ENCODE measurements around the gene CLTC.
"Not testable (repeated sequence)": the region's sequence is repeated elsewhere in the genome, so short reads cannot be mapped to it uniquely, and the experiment has no call there.

Gene CLTC

DNA sequence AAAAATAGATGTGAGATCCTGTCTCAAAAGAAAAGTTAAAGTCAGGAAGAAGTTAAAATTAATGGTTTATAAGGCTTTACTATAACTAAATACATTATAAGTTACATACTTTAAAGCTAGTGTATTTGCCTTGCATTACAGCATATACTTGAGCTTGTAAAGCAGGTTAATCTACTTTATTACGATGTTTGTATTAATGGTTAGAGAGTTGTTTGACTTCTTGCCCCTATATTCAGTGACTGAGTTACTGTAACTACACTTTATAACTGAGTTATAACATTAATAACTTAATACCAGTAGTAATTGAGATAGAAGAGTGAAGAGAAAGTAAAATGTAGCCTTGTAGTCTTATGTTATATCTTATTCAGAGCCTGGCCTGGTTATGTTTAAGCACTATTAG is 22.9 kb downstream of the CLTC start:
- H3K4me3 Mint-ChIP-seq: peak overlapping the region; percentile 1
- intact Hi-C loops (cut with micrococcal nuclease): no loop called here
- H3K27ac Mint-ChIP-seq: peak overlapping the region; percentile 15
- no peaks in the 10 kb centered on the region for H3K27me3 Mint-ChIP-seq
- H3K36me3 Mint-ChIP-seq (ENCODE audit: low read depth): peaks cover 63% of the 10 kb centered on the region
- no peaks in the 10 kb centered on the region for H3K9me3 Mint-ChIP-seq
- peaks cover 57% of the 10 kb centered on the region for H3K4me1 Mint-ChIP-seq (ENCODE audit: low read depth)

DNA sequence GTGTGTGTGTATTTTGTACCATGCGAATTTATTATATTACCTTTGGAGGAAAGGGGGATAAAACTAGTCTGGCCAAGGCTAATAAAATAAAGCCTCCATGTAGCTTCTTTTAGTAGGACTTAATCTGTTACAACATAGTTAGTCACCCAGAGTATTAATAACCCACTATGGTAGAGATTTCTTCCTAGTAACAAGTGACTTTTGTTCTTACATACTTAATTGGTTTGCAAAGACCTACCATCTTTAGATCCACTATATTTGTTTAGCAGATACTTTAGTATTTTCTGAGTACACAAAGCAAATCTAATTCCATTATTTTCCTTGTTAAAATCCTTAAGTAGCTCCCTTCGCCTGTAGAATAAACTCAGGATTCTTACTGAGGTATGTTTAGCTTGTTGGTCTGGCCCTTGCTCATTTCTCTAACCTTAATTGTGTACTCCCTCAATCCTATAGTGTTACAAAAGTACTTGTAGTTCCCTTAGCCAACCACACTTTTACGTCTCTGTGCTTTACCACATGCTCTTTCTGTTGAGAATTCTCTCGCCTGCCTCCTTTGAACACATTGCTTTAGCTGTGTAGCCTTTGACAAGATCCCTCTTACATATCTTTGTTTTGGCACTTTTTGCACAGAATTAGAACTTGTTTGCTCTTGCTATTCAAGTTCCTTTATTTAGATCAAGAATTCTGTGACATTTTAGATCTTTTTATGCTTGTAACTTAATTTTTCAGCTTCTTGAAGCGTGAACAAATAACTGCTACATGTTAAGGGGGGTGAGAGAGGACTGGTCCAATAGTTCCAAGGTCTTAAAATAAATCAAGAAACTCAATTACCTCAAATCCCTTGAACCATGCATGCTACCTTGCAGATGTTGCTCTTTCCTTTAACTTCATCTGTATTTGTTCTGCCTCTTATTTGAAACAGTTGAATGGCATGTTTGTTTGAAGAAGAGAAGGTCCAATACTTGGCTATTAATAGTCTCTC is 23.8 kb downstream of the CLTC start:
- H3K4me3 Mint-ChIP-seq: no peak overlapping the region
- H3K27ac Mint-ChIP-seq: peak overlapping the region; percentile 15
- intact Hi-C loops (cut with micrococcal nuclease): no loop called here
- H3K36me3 Mint-ChIP-seq (ENCODE audit: low read depth): peaks cover 67% of the 10 kb centered on the region
- peaks cover 51% of the 10 kb centered on the region for H3K4me1 Mint-ChIP-seq (ENCODE audit: low read depth)
- H3K27me3 Mint-ChIP-seq: no peaks in the 10 kb centered on the region
- no peaks in the 10 kb centered on the region for H3K9me3 Mint-ChIP-seq

DNA sequence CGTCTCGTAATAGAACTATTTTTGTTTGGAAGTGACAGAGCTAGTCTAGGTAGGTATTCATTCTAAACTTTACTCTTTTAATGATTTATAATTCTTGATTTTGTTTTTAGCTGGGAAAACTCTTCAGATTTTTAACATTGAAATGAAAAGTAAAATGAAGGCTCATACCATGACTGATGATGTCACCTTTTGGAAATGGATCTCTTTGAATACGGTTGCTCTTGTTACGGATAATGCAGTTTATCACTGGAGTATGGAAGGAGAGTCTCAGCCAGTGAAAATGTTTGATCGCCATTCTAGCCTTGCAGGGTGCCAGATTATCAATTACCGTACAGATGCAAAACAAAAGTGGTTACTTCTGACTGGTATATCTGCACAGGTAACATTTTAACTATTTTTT is 27.6 kb downstream of the CLTC start:
- Mint-ChIP-seq H3K9me3 (no peaks in the 10 kb centered on the region), H3K27me3 (no peaks in the 10 kb centered on the region), H3K4me3 (no peak overlapping the region), H3K4me1 (ENCODE audit: low read depth) (peaks cover 40% of the 10 kb centered on the region), H3K27ac (no peak overlapping the region), H3K36me3 (ENCODE audit: low read depth) (peaks cover 92% of the 10 kb centered on the region)
- intact Hi-C loops (cut with micrococcal nuclease): no loop called here

DNA sequence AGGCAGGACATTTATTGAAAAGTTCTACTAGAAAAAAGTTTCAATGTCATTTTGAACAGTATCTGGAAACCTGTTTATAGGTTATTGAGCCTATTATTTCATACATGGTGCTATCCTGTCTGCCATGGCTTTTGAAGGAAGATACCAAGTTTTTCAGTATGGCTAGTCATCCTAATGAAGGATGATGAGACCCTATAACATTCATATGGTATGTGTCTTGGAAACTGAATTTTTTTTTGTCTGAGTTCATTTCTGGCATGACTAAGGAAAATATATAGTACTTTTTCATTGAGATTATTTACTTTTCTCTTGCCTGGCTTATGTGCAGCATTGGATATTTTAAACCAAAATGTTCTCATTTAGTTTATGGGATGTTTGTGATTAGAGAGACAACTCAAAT is 30.2 kb downstream of the CLTC start:
- H3K4me3 Mint-ChIP-seq: no peak overlapping the region
- intact Hi-C loops (cut with micrococcal nuclease): loop anchor here (10.0 kb wide), 2 partner anchors 45 to 695 kb away; no protein-coding TSS in a partner anchor
- peaks cover 29% of the 10 kb centered on the region for H3K4me1 Mint-ChIP-seq (ENCODE audit: low read depth)
- H3K27me3 Mint-ChIP-seq: no peaks in the 10 kb centered on the region
- no peaks in the 10 kb centered on the region for H3K9me3 Mint-ChIP-seq
- no peak overlapping the region for H3K27ac Mint-ChIP-seq
- H3K36me3 Mint-ChIP-seq (ENCODE audit: low read depth): peaks cover 96% of the 10 kb centered on the region

DNA sequence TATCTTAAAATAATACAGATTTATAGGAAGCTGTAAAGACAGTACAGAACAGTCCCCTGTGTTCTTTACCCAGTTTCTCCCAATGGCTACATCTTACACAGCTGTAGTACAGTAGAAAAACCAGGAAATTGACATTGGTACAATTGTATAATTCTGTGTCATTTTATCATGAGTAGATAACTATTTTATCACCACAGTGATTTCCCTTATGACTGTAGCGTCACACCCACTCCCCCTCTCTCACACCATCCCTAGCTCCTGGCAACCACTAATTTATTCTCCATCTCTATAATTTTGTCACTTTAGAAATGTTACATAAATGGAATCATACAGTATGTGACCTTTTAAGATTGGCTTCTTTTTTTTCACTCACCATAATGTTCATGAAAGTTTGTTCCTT is 30.9 kb downstream of the CLTC start:
- Mint-ChIP-seq H3K9me3 (no peaks in the 10 kb centered on the region), H3K27me3 (no peaks in the 10 kb centered on the region), H3K27ac (no peak overlapping the region), H3K4me1 (ENCODE audit: low read depth) (peaks cover 33% of the 10 kb centered on the region), H3K36me3 (ENCODE audit: low read depth) (peaks cover 98% of the 10 kb centered on the region), H3K4me3 (no peak overlapping the region)
- intact Hi-C loops (cut with micrococcal nuclease): loop anchor here (10.0 kb wide), 2 partner anchors 46 to 694 kb away; no protein-coding TSS in a partner anchor

DNA sequence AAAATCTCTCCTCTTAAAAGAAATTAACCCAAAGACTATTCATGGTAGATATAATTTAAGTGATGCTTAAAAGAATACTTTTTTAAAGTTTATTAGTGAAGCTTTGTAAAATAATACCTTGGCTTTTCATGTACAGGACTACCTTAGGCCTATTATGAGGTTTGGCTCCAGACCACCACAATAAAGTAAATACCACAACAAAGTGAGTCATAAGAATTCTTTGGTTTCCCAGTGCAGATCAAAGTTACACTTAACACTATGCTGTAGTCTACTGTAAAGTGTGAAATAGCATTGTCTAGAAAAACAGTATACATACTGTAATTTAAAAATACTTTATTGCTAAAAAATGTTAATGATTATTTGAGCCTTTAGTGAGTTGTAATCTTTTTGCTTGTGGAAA is 31.7 kb downstream of the CLTC start:
- intact Hi-C loops (cut with micrococcal nuclease): loop anchor here (10.0 kb wide), 2 partner anchors 47 to 693 kb away; no protein-coding TSS in a partner anchor
- no peak overlapping the region for H3K27ac Mint-ChIP-seq

DNA sequence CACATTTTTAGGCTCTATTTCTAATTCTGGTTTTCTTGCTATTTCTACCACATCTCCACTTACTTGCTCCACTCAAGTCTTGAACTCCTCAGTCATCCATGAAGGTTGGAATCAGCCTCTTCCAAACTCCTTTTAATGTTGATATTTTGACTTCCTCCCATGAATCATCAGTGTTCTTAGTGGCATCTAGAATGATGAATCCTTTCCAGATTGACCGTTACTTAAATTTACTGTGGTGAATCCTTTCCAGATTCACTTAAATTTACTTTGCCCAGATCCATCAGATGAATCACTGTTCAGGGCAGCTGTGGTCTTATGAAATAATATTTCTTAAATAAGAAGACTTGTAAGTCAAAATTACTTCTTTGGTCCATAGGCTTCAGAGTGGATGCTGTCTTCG is 32.4 kb downstream of the CLTC start:
- no peak overlapping the region for H3K27ac Mint-ChIP-seq
- intact Hi-C loops (cut with micrococcal nuclease): loop anchor here (10.0 kb wide), 2 partner anchors 47 to 693 kb away; no protein-coding TSS in a partner anchor
- peaks cover 99% of the 10 kb centered on the region for H3K36me3 Mint-ChIP-seq (ENCODE audit: low read depth)
- H3K27me3 Mint-ChIP-seq: no peaks in the 10 kb centered on the region
- H3K9me3 Mint-ChIP-seq: no peaks in the 10 kb centered on the region
- H3K4me3 Mint-ChIP-seq: no peak overlapping the region
- H3K4me1 Mint-ChIP-seq (ENCODE audit: low read depth): peaks cover 22% of the 10 kb centered on the region

More for the DNA sequence above, 31.7 kb downstream of the CLTC start:
- H3K4me3 Mint-ChIP-seq: no peak overlapping the region
- peaks cover 30% of the 10 kb centered on the region for H3K4me1 Mint-ChIP-seq (ENCODE audit: low read depth)
- H3K9me3 Mint-ChIP-seq: no peaks in the 10 kb centered on the region
- H3K36me3 Mint-ChIP-seq (ENCODE audit: low read depth): peaks cover 99% of the 10 kb centered on the region
- no peaks in the 10 kb centered on the region for H3K27me3 Mint-ChIP-seq

DNA sequence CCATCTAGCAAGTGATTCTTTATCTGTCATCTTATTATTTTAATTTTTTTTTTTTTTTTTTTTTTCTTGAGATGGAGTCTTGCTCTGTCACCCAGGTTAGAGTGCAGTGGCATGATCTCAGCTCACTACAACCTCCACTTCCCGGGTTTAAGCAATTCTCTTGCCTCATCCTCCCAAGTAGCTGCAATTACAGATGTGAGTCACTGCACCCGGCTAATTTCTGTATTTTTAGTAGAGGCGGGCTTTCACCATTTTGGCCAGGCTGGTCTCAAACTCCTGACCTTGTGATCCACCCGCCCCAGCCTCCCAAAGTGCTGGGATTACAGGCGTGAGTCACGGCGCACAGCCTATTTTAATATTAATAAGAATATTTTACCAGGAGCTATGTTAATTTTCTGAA is 36.9 kb downstream of the CLTC start:
- not testable (repeated sequence) for H3K4me3 Mint-ChIP-seq, H3K9me3 Mint-ChIP-seq, H3K27ac Mint-ChIP-seq, H3K27me3 Mint-ChIP-seq
- H3K4me1 Mint-ChIP-seq (ENCODE audit: low read depth): peaks cover 16% of the 10 kb centered on the region
- H3K36me3 Mint-ChIP-seq (ENCODE audit: low read depth): peaks cover 99% of the 10 kb centered on the region
- intact Hi-C loops (cut with micrococcal nuclease): loop anchor here (5.0 to 10.0 kb wide), 3 partner anchors 36 to 688 kb away; no protein-coding TSS in a partner anchor

DNA sequence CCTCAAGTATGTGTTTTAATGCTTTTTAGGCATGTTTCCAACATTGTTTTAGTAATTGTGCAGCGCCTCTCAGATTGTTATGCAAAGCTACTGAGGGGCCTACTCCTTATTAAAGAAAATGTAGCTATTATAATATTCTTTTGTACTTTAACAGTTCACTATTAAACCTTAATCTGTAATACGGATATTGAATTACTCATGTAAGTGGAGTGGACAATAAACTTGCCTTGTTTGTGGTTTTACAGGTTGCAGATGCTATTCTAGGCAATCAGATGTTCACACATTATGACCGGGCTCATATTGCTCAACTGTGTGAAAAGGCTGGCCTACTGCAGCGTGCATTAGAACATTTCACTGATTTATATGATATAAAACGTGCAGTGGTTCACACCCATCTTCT is 46.5 kb downstream of the CLTC start:
- Mint-ChIP-seq H3K4me3 (no peak overlapping the region), H3K9me3 (no peaks in the 10 kb centered on the region), H3K27me3 (no peaks in the 10 kb centered on the region), H3K4me1 (ENCODE audit: low read depth) (peaks cover 9% of the 10 kb centered on the region), H3K27ac (no peak overlapping the region), H3K36me3 (ENCODE audit: low read depth) (peaks cover 85% of the 10 kb centered on the region)
- intact Hi-C loops (cut with micrococcal nuclease): no loop called here

DNA sequence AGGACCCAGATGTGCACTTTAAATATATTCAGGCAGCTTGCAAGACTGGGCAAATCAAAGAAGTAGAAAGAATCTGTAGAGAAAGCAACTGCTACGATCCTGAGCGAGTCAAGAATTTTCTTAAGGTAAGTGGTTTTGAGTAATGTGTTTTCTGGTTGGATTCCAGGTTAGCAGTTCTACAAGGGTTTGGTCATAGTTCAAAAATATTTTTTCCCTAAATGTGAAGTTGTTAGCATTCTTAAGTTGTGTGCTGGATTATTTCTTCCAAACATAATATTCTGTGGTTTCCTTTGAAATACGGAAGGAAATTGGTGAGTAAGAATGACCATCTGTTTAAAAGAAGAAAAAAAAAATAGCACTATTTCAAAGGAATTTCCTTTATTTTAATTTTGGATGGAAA is 49.1 kb downstream of the CLTC start:
- H3K36me3 Mint-ChIP-seq (ENCODE audit: low read depth): peaks cover 82% of the 10 kb centered on the region
- H3K27me3 Mint-ChIP-seq: no peaks in the 10 kb centered on the region
- no peak overlapping the region for H3K4me3 Mint-ChIP-seq
- H3K27ac Mint-ChIP-seq: peak overlapping the region; percentile 52
- no peaks in the 10 kb centered on the region for H3K9me3 Mint-ChIP-seq
- H3K4me1 Mint-ChIP-seq (ENCODE audit: low read depth): peaks cover 22% of the 10 kb centered on the region
- intact Hi-C loops (cut with micrococcal nuclease): no loop called here

DNA sequence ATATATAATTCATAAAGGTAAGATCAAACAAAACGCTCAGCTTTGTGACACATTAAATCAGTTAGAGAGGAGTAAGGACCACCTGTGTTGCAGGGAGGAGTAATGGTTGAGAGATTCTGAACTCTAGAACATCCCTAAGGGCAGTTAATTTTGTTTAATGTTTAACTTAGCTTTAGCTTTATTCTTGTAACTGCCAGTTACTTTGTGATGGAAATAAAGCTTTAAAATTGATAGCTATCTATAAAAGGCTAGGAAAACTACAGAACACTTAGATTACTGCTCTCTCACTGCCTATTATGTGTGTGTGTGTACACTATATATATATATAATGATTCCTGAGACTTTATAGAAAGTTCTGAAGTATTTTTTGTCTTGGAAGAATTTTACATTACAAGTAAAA is 49.7 kb downstream of the CLTC start:
- Mint-ChIP-seq H3K4me3 (no peak overlapping the region), H3K4me1 (ENCODE audit: low read depth) (peaks cover 22% of the 10 kb centered on the region), H3K9me3 (no peaks in the 10 kb centered on the region), H3K27ac (no peak overlapping the region), H3K36me3 (ENCODE audit: low read depth) (peaks cover 82% of the 10 kb centered on the region), H3K27me3 (no peaks in the 10 kb centered on the region)
- intact Hi-C loops (cut with micrococcal nuclease): no loop called here

DNA sequence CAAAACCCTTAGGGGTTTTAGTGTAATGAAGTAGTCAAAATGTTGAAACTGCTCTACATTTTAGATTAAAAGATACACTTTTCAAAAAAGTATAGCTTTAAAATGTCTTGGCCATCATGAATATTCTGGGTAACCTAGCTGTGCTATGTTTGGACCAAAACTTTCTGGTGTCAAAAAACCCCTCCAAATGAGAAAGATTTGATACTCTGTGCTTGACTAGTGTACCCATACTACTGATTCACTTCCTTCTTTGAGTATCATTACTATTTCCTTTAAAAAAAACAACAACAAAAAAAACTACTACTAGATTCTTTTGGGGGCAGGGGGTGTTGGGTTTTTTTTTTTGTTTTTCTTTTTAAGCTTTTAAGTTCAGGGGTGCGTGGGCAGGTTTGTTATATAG is 50.2 kb downstream of the CLTC start:
- H3K36me3 Mint-ChIP-seq (ENCODE audit: low read depth): peaks cover 82% of the 10 kb centered on the region
- H3K4me1 Mint-ChIP-seq (ENCODE audit: low read depth): peaks cover 28% of the 10 kb centered on the region
- H3K27me3 Mint-ChIP-seq: no peaks in the 10 kb centered on the region
- H3K27ac Mint-ChIP-seq: peak overlapping the region; percentile 60
- intact Hi-C loops (cut with micrococcal nuclease): no loop called here
- no peaks in the 10 kb centered on the region for H3K9me3 Mint-ChIP-seq
- H3K4me3 Mint-ChIP-seq: no peak overlapping the region

DNA sequence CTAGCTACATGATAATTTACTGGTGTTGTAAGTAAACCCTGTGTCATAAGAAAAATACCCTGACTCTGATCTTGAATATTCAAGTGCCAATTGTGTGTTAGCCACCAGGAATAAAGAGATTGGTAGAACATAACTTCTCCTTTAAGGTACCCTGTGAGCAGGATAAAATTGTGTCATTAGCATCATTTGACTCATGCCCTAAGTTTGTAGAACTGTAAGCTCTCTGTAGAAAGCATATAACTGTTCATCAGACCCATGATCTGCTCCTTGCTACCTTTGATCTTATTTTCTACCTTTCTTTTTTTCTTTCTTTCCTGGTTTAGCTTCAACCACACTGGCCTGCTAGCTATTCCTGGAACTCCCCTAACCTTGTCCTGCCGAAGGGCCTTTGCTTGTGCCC is 51.7 kb downstream of the CLTC start:
- intact Hi-C loops (cut with micrococcal nuclease): no loop called here
- H3K4me3 Mint-ChIP-seq: no peak overlapping the region
- no peaks in the 10 kb centered on the region for H3K9me3 Mint-ChIP-seq
- peaks cover 83% of the 10 kb centered on the region for H3K36me3 Mint-ChIP-seq (ENCODE audit: low read depth)
- peaks cover 33% of the 10 kb centered on the region for H3K4me1 Mint-ChIP-seq (ENCODE audit: low read depth)
- H3K27me3 Mint-ChIP-seq: no peaks in the 10 kb centered on the region
- no peak overlapping the region for H3K27ac Mint-ChIP-seq

DNA sequence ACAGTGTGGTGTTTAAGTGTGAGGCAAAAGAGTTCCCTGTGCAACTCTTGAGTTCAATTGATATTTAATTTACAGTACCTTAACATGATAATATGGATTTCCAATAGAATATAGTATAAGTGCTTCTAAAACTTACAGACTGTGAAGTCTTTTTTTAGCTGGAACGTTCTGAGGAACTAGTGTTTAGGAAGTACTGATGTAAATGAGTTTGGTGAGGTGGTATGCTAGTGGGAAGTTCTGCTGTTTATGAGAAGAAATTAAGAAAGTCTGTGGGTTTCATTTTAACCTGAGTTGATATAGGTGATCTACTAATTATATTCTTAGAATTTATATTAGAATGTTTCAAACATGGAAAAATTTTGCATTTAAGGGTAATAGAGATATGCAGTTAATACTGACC is 55.5 kb downstream of the CLTC start:
- Mint-ChIP-seq H3K9me3 (no peaks in the 10 kb centered on the region), H3K4me1 (ENCODE audit: low read depth) (peaks cover 27% of the 10 kb centered on the region), H3K27me3 (no peaks in the 10 kb centered on the region), H3K4me3 (no peak overlapping the region), H3K27ac (no peak overlapping the region), H3K36me3 (ENCODE audit: low read depth) (peaks cover 94% of the 10 kb centered on the region)
- intact Hi-C loops (cut with micrococcal nuclease): no loop called here

Measured in dendritic cell treated with granulocyte-macrophage colony-stimulating factor and Interleukin-4, amounts not matched to agents 40 ng/mL and 50 ng/mL, for 4 days (primary cell).